C4-2B (cell line): ENCODE results near the gene ATG7.

ENCODE experiments used
- ZFX ChIP-seq: fragments of 450-650 bp; IDR thresholded peaks from 2 replicates; pipeline ENCODE4 v1.6.1; 2017
- TF ChIP-seq, protein P1 (sequence below): fragments of 450-650 bp; conservative IDR thresholded peaks from 2 replicates; pipeline ENCODE4 v1.5.1; 2017; ENCODE audit warnings: mild to moderate bottlenecking

DNA sequence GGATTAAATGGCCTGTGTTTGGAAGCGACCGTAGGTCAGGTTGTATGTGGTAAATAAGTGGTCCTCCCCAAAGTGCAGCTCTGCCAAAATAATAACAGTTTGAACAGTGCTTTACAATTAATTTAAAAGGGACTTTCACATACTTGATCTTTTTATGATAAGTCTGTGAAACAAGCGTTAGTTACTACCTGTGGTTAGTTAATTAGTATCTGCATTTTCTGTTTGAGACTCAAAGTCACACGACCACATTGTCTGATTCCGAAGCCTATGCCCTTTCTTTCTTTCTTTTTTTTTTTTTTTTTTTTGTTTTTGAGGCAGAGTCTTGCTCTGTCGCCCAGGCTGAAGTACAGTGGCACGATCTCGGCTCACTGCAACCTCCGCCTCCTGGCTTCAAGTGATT lies 45.1 kb downstream of the ATG7 start:
- TF ChIP-seq, protein P1, sequence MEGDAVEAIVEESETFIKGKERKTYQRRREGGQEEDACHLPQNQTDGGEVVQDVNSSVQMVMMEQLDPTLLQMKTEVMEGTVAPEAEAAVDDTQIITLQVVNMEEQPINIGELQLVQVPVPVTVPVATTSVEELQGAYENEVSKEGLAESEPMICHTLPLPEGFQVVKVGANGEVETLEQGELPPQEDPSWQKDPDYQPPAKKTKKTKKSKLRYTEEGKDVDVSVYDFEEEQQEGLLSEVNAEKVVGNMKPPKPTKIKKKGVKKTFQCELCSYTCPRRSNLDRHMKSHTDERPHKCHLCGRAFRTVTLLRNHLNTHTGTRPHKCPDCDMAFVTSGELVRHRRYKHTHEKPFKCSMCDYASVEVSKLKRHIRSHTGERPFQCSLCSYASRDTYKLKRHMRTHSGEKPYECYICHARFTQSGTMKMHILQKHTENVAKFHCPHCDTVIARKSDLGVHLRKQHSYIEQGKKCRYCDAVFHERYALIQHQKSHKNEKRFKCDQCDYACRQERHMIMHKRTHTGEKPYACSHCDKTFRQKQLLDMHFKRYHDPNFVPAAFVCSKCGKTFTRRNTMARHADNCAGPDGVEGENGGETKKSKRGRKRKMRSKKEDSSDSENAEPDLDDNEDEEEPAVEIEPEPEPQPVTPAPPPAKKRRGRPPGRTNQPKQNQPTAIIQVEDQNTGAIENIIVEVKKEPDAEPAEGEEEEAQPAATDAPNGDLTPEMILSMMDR = no peak
- no peak for TF ChIP-seq ZFX
